ENCODE results near the gene PRKAG1.
A peak's percentile ranks its signal among the peaks of the same experiment; 100 is the strongest.
"Not testable (repeated sequence)": the region's sequence is repeated elsewhere in the genome, so short reads cannot be mapped to it uniquely, and the experiment has no call there.

The PRKAG1 gene

DNA sequence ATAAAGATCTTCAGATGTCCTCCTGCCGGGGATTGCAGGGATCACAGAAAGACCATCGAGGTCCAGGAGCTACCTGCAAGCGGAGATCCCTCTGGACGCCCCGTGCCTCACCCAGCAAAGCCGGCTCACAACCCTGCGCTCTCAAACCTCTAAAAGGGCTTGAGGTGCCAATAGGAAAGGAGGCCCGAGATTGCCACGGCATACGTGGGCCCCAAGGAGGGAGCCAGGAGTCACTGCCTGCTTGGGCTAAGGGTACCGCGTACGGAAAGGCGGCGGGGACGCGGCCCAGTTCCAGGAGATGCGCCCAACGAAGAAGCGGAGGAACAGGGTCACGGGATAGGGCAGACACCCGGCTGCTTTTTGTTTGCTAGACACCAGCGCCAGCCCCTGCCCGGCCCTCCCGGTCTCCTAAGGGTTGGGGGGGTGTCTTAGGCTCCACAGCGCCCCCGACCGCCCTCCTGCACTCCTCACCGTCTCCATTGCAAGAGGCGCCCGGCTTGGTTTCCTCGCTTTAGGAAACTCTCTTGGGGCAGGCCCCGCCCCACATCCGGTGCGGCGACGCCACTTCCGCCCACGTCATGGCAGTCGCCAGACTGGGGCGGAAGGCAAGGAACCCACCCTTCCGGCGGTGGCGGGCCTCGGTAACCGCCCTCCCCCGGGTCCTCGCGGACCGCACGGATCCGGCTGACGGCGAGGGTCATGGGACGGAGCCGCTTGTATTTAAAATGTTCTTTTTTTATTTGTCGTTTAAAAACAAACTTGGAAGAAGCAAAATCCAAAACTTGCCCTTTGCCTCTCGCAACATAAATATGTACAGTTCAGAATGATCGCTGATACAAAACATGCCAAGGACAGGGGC, at the start of gene PRKAG1:
PRKAG1 (minus strand) TSS at position 516 of the 859 bp plus-strand sequence; CDS start at position 480, 36 bp downstream.
- DNase-seq, result peak; percentile 81 to 95 (median 90)

GRCh38 chr12:49066120-49066519, 47.5 kb upstream of the PRKAG1 start:
- DNase-seq, result no peak

GRCh38 chr12:49064767-49065152, 46.2 kb upstream of the PRKAG1 start:
- no peak for DNase-seq

DNA sequence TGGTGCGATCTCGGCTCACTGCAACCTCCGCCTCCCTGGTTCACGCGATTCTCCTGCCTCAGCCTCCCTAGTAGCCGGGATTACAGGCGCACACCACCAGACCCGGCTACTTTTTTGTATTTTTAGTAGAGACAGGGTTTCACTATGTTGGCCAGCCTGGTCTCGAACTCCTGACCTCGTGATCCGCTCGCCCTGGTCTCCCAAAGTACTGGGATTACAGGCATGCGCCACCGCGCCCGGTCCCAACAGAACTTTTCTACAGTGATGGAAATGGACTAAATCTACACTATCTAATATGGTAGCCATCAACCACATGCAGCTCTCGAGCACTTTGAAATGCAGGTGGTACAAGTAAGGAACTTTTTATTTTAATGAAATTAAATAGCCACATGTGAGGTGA, 43.3 kb upstream of the PRKAG1 start:
- not testable (repeated sequence) for DNase-seq

DNA sequence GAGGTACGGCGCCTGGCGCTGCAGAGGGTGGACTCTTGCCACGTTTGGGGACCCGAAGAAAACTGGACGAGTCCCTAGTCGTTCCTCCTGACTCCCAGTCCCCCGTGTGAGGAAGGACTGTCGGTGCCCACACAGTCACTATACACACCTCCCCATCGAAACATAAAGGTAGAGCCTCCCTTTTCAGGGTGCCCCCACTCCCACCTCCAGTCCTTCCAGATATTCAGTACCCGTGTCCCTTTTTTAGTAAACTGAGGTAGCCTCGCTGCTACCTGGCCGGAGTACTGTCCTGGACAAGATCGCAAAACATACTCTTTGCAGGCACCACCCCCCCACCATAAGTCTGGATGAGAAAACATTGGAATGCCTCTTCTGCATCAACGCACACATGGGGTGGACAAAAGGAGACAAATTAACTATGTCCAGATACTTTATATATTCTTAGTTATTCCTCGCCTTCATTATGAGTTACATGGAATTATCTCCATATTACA, 42.6 kb upstream of the PRKAG1 start:
- no peak for DNase-seq

DNA sequence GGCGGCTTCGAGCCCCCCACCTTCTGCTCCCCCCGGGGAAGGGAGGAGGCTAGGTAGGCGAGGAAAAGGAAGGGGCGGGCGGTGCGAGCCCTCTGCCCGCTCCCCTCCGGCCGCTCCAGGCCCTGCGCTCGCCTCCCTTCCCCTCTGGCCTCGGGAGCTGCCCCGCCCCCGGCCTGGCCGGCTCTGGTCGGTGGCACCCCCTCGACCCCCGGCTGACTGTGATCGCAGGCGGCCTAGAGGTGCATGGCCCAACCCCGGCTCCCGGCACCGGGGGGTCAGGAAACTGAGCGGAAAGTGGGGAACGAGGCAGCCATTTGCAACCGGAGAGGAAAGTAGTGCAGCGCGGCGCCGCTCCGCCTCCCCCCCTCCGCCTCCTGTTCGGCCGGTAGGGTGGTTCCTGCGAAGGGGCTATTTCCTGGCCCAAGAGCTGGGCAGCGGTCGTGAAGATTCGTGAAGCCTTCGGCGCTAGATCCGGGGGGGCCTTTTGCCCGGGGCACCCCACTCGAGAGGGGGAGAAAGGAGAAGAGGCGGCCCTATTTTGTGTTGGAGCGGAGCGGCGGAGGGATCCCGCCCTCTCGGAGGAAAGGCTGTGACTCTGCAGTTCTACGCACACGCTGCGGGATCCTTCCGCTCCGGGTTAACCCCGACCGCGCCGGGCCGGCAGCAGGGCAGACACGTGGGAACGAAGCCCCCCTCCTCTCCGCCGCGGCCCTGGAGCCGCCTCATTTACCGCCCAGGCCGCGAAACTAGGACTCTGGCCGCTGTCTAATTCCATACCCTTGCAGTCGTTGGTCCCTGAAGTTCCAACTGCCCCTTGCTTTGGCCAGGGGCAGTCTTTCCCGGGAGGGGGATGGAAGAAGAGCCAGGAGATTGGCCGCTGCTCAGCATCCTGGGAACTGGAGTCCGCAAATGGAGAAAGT, 41.9 kb upstream of the PRKAG1 start, which contains the start of gene KMT2D:
KMT2D (minus strand) TSS at position 558 of the 920 bp plus-strand sequence. CDS start 5,470 bp downstream, outside the sequence.
- DNase-seq, result peak; percentile 72 to 80 (median 75)

GRCh38 chr12:49059299-49060171, 41.0 kb upstream of the PRKAG1 start:
- no peak for DNase-seq

DNA sequence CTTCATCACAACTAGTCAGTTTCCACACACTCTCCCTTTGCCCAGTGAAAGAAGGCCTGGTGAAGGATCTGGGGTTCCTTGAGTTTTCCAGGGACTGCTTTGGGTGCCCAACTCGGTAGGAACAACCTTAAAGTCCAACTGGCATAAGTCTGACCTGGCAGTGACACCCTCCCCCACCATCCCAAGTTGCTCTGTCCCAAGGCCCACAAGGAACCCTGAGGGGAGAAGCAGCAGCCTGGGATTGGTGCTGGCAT, 40.4 kb upstream of the PRKAG1 start:
- DNase-seq, result no peak

GRCh38 chr12:49058366-49059044, 39.9 kb upstream of the PRKAG1 start:
- DNase-seq, result no peak

DNA sequence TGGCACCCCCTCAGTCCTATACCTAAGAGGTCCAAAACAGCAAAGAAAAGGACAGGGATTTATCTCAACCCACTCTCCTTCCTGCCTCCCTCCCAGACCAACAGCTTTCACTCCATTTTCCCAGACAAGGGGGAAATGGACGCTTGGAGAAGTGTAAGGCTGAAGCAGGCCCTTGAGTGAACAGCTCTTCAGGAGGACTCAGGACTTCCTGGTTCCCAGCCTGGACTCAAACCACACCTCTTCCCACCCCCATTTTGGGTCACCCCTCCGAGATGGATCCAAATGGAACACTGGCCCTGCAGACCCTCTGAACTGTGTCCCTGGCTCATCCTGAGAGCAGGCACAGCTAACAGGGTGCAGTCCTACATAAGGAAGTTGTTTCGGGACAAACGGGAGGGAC, 39.3 kb upstream of the PRKAG1 start:
- DNase-seq, result no peak

- DNase-seq, result peak in 1 of 4 experiments; percentile 9
These were observed 37.6 kb upstream of the PRKAG1 start for GRCh38 chr12:49055978-49056754.

DNA sequence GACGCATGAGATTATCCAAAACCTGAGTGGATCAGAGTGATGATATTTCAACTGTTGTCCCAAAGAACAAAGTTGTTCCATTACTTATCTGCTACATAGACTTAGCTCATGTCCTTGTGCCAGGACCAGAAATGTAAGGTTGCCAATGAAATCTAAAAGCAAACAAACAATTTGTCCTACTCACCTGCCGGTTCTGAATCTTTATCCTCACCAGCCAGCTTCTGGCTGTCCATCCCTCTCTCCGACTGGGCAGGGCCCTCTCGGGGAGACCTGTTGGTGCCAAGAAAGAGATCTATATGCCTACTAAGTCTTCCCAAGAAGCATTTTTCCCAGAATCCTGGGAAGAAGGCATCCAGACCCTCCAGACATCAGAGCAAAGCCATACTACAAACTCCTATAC, 36.5 kb upstream of the PRKAG1 start:
- DNase-seq, result no peak

- DNase-seq, result no peak
These were observed 35.9 kb upstream of the PRKAG1 start for GRCh38 chr12:49054524-49054923.

- DNase-seq, result no peak
These were observed 35.5 kb upstream of the PRKAG1 start for GRCh38 chr12:49054096-49054495.

DNA sequence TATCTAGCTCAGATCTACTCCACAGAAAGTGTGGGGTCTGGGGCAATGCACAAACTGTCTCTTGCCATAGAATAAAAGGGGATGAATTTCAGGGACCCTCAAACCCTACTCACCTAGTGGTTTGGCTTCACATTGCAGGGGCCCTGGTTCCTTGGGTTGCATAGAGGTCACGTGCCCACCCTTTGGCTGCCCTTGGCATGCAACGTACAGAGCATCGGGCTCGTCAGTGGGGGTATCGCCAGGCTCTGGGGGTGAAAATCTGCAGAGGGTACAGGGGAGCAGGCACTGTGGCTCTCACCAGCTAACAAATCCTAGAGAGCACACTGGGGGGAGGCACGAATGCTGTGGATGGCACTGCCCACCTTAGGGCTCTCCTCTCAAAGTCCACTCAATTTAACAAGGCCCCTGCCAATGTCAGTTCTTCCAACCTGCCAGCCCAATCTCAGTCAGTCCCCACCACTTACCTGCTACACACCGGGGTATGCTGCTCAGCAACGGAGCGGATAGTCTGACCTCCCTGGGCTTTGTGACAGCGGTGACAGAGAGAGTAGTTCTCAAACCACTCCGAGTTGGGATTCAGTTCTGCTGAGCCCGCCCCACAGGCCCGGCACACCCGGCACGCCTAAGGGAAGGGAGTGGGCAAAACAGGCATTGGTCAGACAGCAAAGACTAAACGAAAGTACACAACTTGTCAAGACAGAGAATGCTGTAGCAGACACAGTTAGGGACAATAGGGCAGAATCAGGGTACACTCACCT, 34.1 kb upstream of the PRKAG1 start:
- DNase-seq, result no peak

- no peak for DNase-seq
These were observed 33.3 kb upstream of the PRKAG1 start for GRCh38 chr12:49051777-49052438.

- DNase-seq, result no peak
These were observed 32.8 kb upstream of the PRKAG1 start for GRCh38 chr12:49051373-49051764.

- no peak for DNase-seq
These were observed 32.2 kb upstream of the PRKAG1 start for GRCh38 chr12:49050507-49051372.
